ENCODE results near the gene RXRB.

Gene RXRB

GRCh38 chr6:33164665-33165373 lies 35.6 kb downstream of the RXRB start:
- H3K27me3 ChIP-seq (replicated peaks; ENCODE audit: insufficient read depth, low read length), result peaks cover 24% of the 10 kb centered on the region
- H2AFZ ChIP-seq (ENCODE audit: low read length), result no peak overlapping the region
- no peak for DNase-seq
- H3K4me1 ChIP-seq (ENCODE audit: low read length), result peaks cover 6% of the 10 kb centered on the region; the same call in 1 of the 2 replicates
- no peaks in the 10 kb centered on the region for H3K9me2 ChIP-seq (replicated peaks; ENCODE audit: insufficient read depth, low read length)
- no peak overlapping the region for H3K9ac ChIP-seq (ENCODE audit: low read length)
- H3K9me3 ChIP-seq (replicated peaks; ENCODE audit: insufficient read depth, low read length), result no peaks in the 10 kb centered on the region
- no peak for TF ChIP-seq EZH2phosphoT487 (IDR thresholded peaks at IDR 0.05; ENCODE audit: low read length)
- no peak for TF ChIP-seq CTCF (IDR thresholded peaks at IDR 0.05; ENCODE audit: low read length)
- TF ChIP-seq EZH2 (optimal IDR thresholded peaks at IDR 0.05; ENCODE audit: low read depth, low read length), result no peak
- no peak overlapping the region for H3K4me2 ChIP-seq (ENCODE audit: low read depth, low read length)
- H3K27ac ChIP-seq (ENCODE audit: low read length), result no peak overlapping the region
- H4K20me1 ChIP-seq (ENCODE audit: insufficient read depth, low read length), result no peaks in the 10 kb centered on the region
- no peaks in the 10 kb centered on the region for H3K36me3 ChIP-seq (replicated peaks; ENCODE audit: insufficient read depth, low read length)
- no peaks in the 10 kb centered on the region for H3F3A ChIP-seq (ENCODE audit: insufficient read depth, low read length)
- H3K4me3 ChIP-seq (ENCODE audit: low read length), result no peak overlapping the region
- no peaks in the 10 kb centered on the region for H3K79me2 ChIP-seq (ENCODE audit: low read length)

DNA sequence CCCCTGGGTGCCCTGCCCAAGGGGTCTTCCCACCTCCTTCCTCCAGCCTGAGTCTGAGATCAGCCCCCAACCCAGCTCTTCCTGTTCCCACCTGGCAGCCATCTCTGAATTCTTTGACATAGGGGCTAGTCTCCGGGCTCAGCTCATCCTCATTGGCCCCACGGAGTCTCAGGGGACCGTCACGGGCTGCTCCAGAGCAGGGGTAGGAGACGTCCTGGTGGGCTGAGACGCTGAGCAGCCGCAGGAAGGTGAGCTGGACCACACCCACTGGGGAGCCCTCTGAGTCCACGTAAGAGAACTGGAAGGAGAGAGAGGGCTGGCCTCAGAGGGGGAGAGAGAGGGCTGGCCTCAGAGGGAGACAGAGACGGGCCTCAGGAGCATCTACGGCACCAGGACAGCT lies 36.3 kb downstream of the RXRB start:
- H3K9me3 ChIP-seq (replicated peaks; ENCODE audit: insufficient read depth, low read length), result no peaks in the 10 kb centered on the region
- no peaks in the 10 kb centered on the region for H4K20me1 ChIP-seq (ENCODE audit: insufficient read depth, low read length)
- H3K9me2 ChIP-seq (replicated peaks; ENCODE audit: insufficient read depth, low read length), result no peaks in the 10 kb centered on the region
- H3K27me3 ChIP-seq (replicated peaks; ENCODE audit: insufficient read depth, low read length), result peaks cover 24% of the 10 kb centered on the region
- no peaks in the 10 kb centered on the region for H3K36me3 ChIP-seq (replicated peaks; ENCODE audit: insufficient read depth, low read length)
- no peak overlapping the region for H3K4me3 ChIP-seq (ENCODE audit: low read length)
- no peak for DNase-seq
- no peaks in the 10 kb centered on the region for H3K79me2 ChIP-seq (ENCODE audit: low read length)
- no peaks in the 10 kb centered on the region for H3F3A ChIP-seq (ENCODE audit: insufficient read depth, low read length)
- H3K4me1 ChIP-seq (ENCODE audit: low read length), result peaks cover 6% of the 10 kb centered on the region; the same call in 1 of the 2 replicates
- no peak overlapping the region for H3K27ac ChIP-seq (ENCODE audit: low read length)
- TF ChIP-seq EZH2phosphoT487 (IDR thresholded peaks at IDR 0.05; ENCODE audit: low read length) (no peak), CTCF (IDR thresholded peaks at IDR 0.05; ENCODE audit: low read length) (no peak), EZH2 (optimal IDR thresholded peaks at IDR 0.05; ENCODE audit: low read depth, low read length) (no peak)
- H2AFZ ChIP-seq (ENCODE audit: low read length), result no peak overlapping the region
- no peak overlapping the region for H3K9ac ChIP-seq (ENCODE audit: low read length)
- H3K4me2 ChIP-seq (ENCODE audit: low read depth, low read length), result no peak overlapping the region

GRCh38 chr6:33163540-33163939 lies 36.9 kb downstream of the RXRB start:
- no peak overlapping the region for H3K9ac ChIP-seq (ENCODE audit: low read length)
- H3K4me1 ChIP-seq (ENCODE audit: low read length), result peaks cover 6% of the 10 kb centered on the region; the same call in 1 of the 2 replicates
- no peaks in the 10 kb centered on the region for H3K9me3 ChIP-seq (replicated peaks; ENCODE audit: insufficient read depth, low read length)
- no peak overlapping the region for H3K4me3 ChIP-seq (ENCODE audit: low read length)
- no peaks in the 10 kb centered on the region for H3K36me3 ChIP-seq (replicated peaks; ENCODE audit: insufficient read depth, low read length)
- TF ChIP-seq EZH2 (optimal IDR thresholded peaks at IDR 0.05; ENCODE audit: low read depth, low read length), result no peak
- TF ChIP-seq EZH2phosphoT487 (IDR thresholded peaks at IDR 0.05; ENCODE audit: low read length), result no peak
- TF ChIP-seq CTCF (IDR thresholded peaks at IDR 0.05; ENCODE audit: low read length), result no peak
- H3K27me3 ChIP-seq (replicated peaks; ENCODE audit: insufficient read depth, low read length), result peaks cover 24% of the 10 kb centered on the region
- no peaks in the 10 kb centered on the region for H3F3A ChIP-seq (ENCODE audit: insufficient read depth, low read length)
- H3K9me2 ChIP-seq (replicated peaks; ENCODE audit: insufficient read depth, low read length), result no peaks in the 10 kb centered on the region
- no peaks in the 10 kb centered on the region for H4K20me1 ChIP-seq (ENCODE audit: insufficient read depth, low read length)
- no peak overlapping the region for H2AFZ ChIP-seq (ENCODE audit: low read length)
- H3K27ac ChIP-seq (ENCODE audit: low read length), result no peak overlapping the region
- DNase-seq, result no peak
- H3K4me2 ChIP-seq (ENCODE audit: low read depth, low read length), result no peak overlapping the region
- no peaks in the 10 kb centered on the region for H3K79me2 ChIP-seq (ENCODE audit: low read length)
